ENCODE measurements around the gene CDC42BPB.

GRCh38 chr14:102902086-102902485 is 155.3 kb downstream of the CDC42BPB start:
- TF ChIP-seq ATRX (CRISPR knock-in tag; IDR thresholded peaks at IDR 0.05; ENCODE audit: borderline replicate concordance) (no peak), HNF4G (IDR thresholded peaks at IDR 0.05; ENCODE audit: borderline replicate concordance, low read depth, low read length) (no peak), HNF4G (CRISPR knock-in tag; IDR thresholded peaks at IDR 0.05; ENCODE audit: borderline replicate concordance, low read depth) (no peak), SIN3A (IDR thresholded peaks at IDR 0.05; ENCODE audit: borderline replicate concordance, low read depth, low read length) (no peak), PRDM10 (CRISPR knock-in tag; IDR thresholded peaks at IDR 0.05; ENCODE audit: low read depth) (no peak), RORA (CRISPR knock-in tag; IDR thresholded peaks at IDR 0.05) (no peak), GTF2F1 (IDR thresholded peaks at IDR 0.05; ENCODE audit: low read length) (no peak), MTERF4 (CRISPR knock-in tag; IDR thresholded peaks at IDR 0.05) (no peak), XRCC5 (optimal IDR thresholded peaks at IDR 0.05; ENCODE audit: low read length) (no peak), ELF4 (CRISPR knock-in tag; IDR thresholded peaks at IDR 0.05; ENCODE audit: borderline replicate concordance) (no peak), ZNF282 (IDR thresholded peaks at IDR 0.05; ENCODE audit: partially characterized antibody) (no peak), GATAD1 (CRISPR knock-in tag; IDR thresholded peaks at IDR 0.05) (no peak)
- TF ChIP-seq, protein P1, sequence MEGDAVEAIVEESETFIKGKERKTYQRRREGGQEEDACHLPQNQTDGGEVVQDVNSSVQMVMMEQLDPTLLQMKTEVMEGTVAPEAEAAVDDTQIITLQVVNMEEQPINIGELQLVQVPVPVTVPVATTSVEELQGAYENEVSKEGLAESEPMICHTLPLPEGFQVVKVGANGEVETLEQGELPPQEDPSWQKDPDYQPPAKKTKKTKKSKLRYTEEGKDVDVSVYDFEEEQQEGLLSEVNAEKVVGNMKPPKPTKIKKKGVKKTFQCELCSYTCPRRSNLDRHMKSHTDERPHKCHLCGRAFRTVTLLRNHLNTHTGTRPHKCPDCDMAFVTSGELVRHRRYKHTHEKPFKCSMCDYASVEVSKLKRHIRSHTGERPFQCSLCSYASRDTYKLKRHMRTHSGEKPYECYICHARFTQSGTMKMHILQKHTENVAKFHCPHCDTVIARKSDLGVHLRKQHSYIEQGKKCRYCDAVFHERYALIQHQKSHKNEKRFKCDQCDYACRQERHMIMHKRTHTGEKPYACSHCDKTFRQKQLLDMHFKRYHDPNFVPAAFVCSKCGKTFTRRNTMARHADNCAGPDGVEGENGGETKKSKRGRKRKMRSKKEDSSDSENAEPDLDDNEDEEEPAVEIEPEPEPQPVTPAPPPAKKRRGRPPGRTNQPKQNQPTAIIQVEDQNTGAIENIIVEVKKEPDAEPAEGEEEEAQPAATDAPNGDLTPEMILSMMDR (CRISPR knock-in tag; IDR thresholded peaks at IDR 0.05) = no peak
- TF ChIP-seq, protein P2, sequence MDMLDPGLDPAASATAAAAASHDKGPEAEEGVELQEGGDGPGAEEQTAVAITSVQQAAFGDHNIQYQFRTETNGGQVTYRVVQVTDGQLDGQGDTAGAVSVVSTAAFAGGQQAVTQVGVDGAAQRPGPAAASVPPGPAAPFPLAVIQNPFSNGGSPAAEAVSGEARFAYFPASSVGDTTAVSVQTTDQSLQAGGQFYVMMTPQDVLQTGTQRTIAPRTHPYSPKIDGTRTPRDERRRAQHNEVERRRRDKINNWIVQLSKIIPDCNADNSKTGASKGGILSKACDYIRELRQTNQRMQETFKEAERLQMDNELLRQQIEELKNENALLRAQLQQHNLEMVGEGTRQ (IDR thresholded peaks at IDR 0.05; ENCODE audit: low read depth, low read length) = no peak
- TF ChIP-seq, protein P2 (CRISPR knock-in tag; IDR thresholded peaks at IDR 0.05; ENCODE audit: borderline replicate concordance) = no peak
